Smooth muscle cell (in vitro differentiated cells): ENCODE measurements around the gene TRIM47. TPM values are rescaled to one million over a fixed set of nuclear protein-coding genes. Genes with fewer than 3 reads are reported as not detected.

Experiments
- DNase-seq: peaks from one replicate; lab custom pipeline; 2025; ENCODE audit not compliant: unreplicated experiment; lab: John Stamatoyannopoulos, UW
- H2AFZ ChIP-seq: fragments of 200-600 bp; sonication (generic); 2 replicates; pipeline ENCODE4 v1.6.0; 2016; ENCODE audit warnings: antibody characterized with exemption, low read depth, mild to moderate bottlenecking
- H3F3A ChIP-seq: fragments of 200-600 bp; sonication (generic); 2 replicates; pipeline ENCODE4 v1.6.0; 2017; ENCODE audit warnings: antibody characterized with exemption, low read depth
- H3K27ac ChIP-seq: fragments of 200-600 bp; sonication (generic); 2 replicates; pipeline ENCODE4 v1.5.1; 2016; ENCODE audit warnings: low read depth, mild to moderate bottlenecking
- H3K27me3 ChIP-seq: fragments of 200-600 bp; sonication (generic); 2 replicates; pipeline ENCODE4 v1.6.1; 2016; ENCODE audit warnings: low read depth, mild to moderate bottlenecking
- H3K36me3 ChIP-seq: fragments of 200-600 bp; sonication (generic); 2 replicates; pipeline ENCODE4 v1.5.1; 2016; ENCODE audit warnings: low read depth
- H3K4me1 ChIP-seq: fragments of 200-600 bp; sonication (generic); 2 replicates; pipeline ENCODE4 v1.5.1; 2016; ENCODE audit warnings: low read depth
- H3K4me2 ChIP-seq: fragments of 200-600 bp; sonication (generic); 2 replicates; pipeline ENCODE4 v1.6.0; 2016; ENCODE audit warnings: mild to moderate bottlenecking
- H3K4me3 ChIP-seq: fragments of 200-600 bp; sonication (generic); 2 replicates; pipeline ENCODE4 v1.5.1; 2016; ENCODE audit warnings: mild to moderate bottlenecking
- H3K79me2 ChIP-seq: fragments of 200-600 bp; sonication (generic); 2 replicates; pipeline ENCODE4 v1.6.0; 2016; ENCODE audit warnings: low read depth, mild to moderate bottlenecking
- H3K9ac ChIP-seq: fragments of 200-600 bp; sonication (generic); 2 replicates; pipeline ENCODE4 v1.6.0; 2016; ENCODE audit warnings: low read depth
- H3K9me3 ChIP-seq: fragments of 200-600 bp; sonication (generic); replicated peaks from 2 replicates; pipeline ENCODE4 v1.5.1; 2016; ENCODE audit warnings: low read depth
- H4K20me1 ChIP-seq: fragments of 200-600 bp; sonication (generic); 2 replicates; pipeline ENCODE4 v1.6.0; 2016; ENCODE audit warnings: low read depth
- WGBS: methylation state at CpG from one replicate; pipeline ENCODE4 v1.1.7; 2016; ENCODE audit warnings: low lambda C conversion rate; 5-methylcytosine and 5-hydroxymethylcytosine counted together
- polyA plus RNA-seq: library from polyadenylated mRNA; unstranded; fragments of >200 nt; fragmentation: Nextera tagmentation; extraction: Ambion mirVana; gene quantifications from 2 replicates; pipeline ENCODE4 v1.2.1, GENCODE V29; 2016
- total RNA-seq: library from RNA; depleted of rRNA; stranded (reverse); fragments of >200 nt; gene quantifications from 2 replicates; pipeline ENCODE4 v1.2.3, GENCODE V29; 2014
- TF ChIP-seq, protein P1 (sequence below): fragments of 200-600 bp; sonication (generic); IDR thresholded peaks from 2 replicates; pipeline ENCODE4 v1.5.1; 2017; ENCODE audit warnings: borderline replicate concordance, mild to moderate bottlenecking, antibody characterized with exemption; ENCODE audit not compliant: insufficient read depth, poor library complexity, severe bottlenecking

TRIM47 gene
- total and polyA plus RNA-seq, 2 experiments from 2014 or later = 8.7 to 16.1 TPM

DNA sequence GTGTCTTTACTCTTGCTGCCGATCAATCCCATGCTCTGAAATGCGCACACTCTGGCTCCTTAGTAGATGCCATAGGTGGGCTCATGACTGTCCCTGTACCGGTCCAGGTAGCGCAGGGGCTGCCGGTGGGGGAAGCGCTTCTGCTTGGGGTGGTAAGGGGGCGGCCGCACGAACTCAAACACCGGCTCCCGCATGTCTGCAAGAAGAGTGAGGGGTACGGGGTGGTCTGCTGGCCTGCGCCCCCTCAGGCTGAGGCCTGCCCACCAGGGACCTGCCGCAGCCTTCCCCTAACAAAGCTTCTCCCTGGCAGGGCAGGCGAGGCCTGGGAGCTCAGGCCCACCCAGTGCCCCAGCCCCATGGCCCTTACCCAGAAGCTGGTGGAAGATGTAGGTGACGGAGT, 20.4 kb upstream of the TRIM47 start:
- peaks cover 18% of the 10 kb centered on the region for H3K4me1 ChIP-seq
- H3K27me3 ChIP-seq = no peaks in the 10 kb centered on the region
- no peak overlapping the region for H3K27ac ChIP-seq
- H3K79me2 ChIP-seq = peaks cover 9% of the 10 kb centered on the region
- H3K9me3 ChIP-seq = no peaks in the 10 kb centered on the region
- 100% methylated on average over 12 of the region's 16 CpGs for WGBS
- no peak overlapping the region for H2AFZ ChIP-seq
- no peak for DNase-seq
- H3K4me3 ChIP-seq = no peak overlapping the region
- H3K9ac ChIP-seq = no peak overlapping the region
- H3K36me3 ChIP-seq = no peaks in the 10 kb centered on the region
- no peak overlapping the region for H3K4me2 ChIP-seq
- TF ChIP-seq, protein P1, sequence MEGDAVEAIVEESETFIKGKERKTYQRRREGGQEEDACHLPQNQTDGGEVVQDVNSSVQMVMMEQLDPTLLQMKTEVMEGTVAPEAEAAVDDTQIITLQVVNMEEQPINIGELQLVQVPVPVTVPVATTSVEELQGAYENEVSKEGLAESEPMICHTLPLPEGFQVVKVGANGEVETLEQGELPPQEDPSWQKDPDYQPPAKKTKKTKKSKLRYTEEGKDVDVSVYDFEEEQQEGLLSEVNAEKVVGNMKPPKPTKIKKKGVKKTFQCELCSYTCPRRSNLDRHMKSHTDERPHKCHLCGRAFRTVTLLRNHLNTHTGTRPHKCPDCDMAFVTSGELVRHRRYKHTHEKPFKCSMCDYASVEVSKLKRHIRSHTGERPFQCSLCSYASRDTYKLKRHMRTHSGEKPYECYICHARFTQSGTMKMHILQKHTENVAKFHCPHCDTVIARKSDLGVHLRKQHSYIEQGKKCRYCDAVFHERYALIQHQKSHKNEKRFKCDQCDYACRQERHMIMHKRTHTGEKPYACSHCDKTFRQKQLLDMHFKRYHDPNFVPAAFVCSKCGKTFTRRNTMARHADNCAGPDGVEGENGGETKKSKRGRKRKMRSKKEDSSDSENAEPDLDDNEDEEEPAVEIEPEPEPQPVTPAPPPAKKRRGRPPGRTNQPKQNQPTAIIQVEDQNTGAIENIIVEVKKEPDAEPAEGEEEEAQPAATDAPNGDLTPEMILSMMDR = no peak
- peaks cover 12% of the 10 kb centered on the region for H3F3A ChIP-seq
- no peaks in the 10 kb centered on the region for H4K20me1 ChIP-seq

DNA sequence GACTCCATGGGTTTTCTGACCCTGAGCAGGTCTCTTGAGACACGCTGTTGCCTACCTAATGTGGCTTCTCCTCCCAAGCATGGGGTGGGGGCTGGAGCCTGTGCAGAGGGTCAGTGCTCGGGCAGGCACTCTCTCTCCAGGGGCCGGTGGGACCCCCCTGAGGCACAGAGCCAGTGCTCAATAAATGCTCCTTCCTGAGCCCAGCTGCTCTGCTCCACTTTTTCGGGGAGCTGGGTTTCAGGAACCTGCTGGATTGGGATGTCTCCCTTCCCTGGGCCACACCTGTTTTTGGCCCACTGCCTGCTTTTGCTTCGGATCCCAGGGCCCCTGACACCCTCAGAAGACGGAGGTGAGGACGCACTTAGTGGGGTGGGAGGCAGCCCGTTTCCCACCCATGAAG, 19.7 kb upstream of the TRIM47 start:
- Histone ChIP-seq H2AFZ (no peak overlapping the region), H3K9ac (no peak overlapping the region), H3K4me3 (no peak overlapping the region), H3K4me2 (no peak overlapping the region), H3K27me3 (no peaks in the 10 kb centered on the region), H3K27ac (no peak overlapping the region), H3F3A (peaks cover 12% of the 10 kb centered on the region), H3K36me3 (no peaks in the 10 kb centered on the region), H3K4me1 (peaks cover 13% of the 10 kb centered on the region), H4K20me1 (peaks cover under 1% of the 10 kb centered on the region), H3K79me2 (peaks cover 9% of the 10 kb centered on the region), H3K9me3 (no peaks in the 10 kb centered on the region)
- TF ChIP-seq, protein P1 = no peak
- 96% methylated on average over 8 of the region's 8 CpGs for WGBS
- DNase-seq = no peak

DNA sequence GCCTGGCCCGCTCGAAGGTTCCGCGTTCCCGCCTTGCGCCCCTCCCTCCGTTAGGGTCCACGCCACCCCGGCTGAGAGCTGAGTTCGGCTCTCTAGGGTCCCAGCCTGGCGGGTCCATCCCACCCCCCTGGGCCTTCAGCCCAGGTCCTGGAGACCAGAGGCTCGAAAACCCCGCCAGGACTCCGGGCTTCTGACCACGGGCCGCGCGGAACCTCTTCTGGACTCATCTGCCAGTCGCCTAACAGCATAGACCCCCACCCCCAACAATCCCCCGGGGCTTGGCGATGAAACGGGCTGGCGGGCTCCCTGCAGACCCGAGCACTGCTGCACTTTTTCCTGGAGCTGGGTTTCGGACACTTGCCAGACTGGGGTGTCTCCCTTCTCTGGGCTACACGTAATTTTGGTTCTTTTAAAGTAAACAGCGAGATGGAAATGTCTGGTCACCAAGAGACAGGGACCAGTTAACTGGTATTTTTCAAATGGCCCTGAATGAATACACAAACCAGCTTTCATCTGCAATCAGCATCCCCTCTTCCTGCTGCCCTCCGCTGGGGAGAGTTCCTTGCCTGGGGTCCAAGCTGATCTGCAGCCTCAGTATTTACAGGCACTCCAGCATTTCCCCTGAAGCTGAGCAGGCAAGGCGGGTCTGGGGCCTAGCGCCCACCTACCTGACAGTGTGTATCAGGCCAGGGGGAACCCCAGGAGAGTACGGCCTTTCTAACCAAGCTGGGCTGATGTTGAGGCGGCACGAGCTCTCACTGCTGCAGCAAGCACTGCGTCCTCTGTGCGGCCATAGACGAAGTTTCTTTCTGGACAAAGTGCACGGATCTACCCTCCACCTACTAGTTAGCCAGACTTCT, 19.0 kb upstream of the TRIM47 start:
- H4K20me1 ChIP-seq = peaks cover 5% of the 10 kb centered on the region
- no peak for DNase-seq
- no peak overlapping the region for H2AFZ ChIP-seq
- peak overlapping the region; percentile 20 for H3K27ac ChIP-seq
- TF ChIP-seq, protein P1 = no peak
- H3K4me3 ChIP-seq = peak overlapping the region; percentile 77
- peak overlapping the region; percentile 80 for H3K4me2 ChIP-seq
- H3K36me3 ChIP-seq = no peaks in the 10 kb centered on the region
- H3F3A ChIP-seq = peaks cover 12% of the 10 kb centered on the region
- H3K79me2 ChIP-seq = peaks cover 9% of the 10 kb centered on the region
- H3K9me3 ChIP-seq = no peaks in the 10 kb centered on the region
- 53% methylated on average over 34 of the region's 37 CpGs for WGBS
- H3K27me3 ChIP-seq = no peaks in the 10 kb centered on the region
- peaks cover 13% of the 10 kb centered on the region for H3K4me1 ChIP-seq
- H3K9ac ChIP-seq = no peak overlapping the region
